Naive thymus-derived CD4-positive, alpha-beta T cell (primary cell): ENCODE measurements around the gene PLK1. TPM values are rescaled to one million over a fixed set of nuclear protein-coding genes. Genes with fewer than 3 reads are reported as not detected.

Source experiments
- ATAC-seq: fragments of 150-1000 bp; cut with Tn5 transposase; 2 replicates; pipeline ENCODE4 v1.10.0; 2021; ENCODE audit warnings: mild to moderate bottlenecking, moderate library complexity
- CTCF ChIA-PET: fragments of 350-600 bp; sonication (Branson Sonifier 250); formaldehyde crosslinking; loops from one replicate; lab custom pipeline; 2021; ENCODE audit warnings: antibody characterized with exemption; lab: Charles Lee
- POLR2A ChIA-PET: fragments of 350-600 bp; sonication (Branson Sonifier 250); formaldehyde crosslinking; loops from one replicate; lab custom pipeline; 2021; ENCODE audit warnings: antibody characterized with exemption, inconsistent platforms; lab: Charles Lee
- DNase-seq, 9 donors: peaks; one replicate each; pipeline versions ENCODE4 v3.0.0 to v3.0.0-alpha.2; 2020 to 2022; ENCODE audit warnings: mixed read lengths in 1 of 9
- H3K27ac ChIP-seq: one replicate; pipeline ENCODE4 v1.7.0; 2013; ENCODE audit warnings: mild to moderate bottlenecking, low read depth, low read length, moderate library complexity
- H3K27me3 ChIP-seq, 2 donors: one replicate each; pipeline ENCODE4 v1.7.0; 2013; ENCODE audit warnings: low read length in 2 of 2, mild to moderate bottlenecking in 2 of 2, moderate library complexity in 2 of 2; ENCODE audit not compliant: control insufficient read depth in 2 of 2, insufficient read depth in 2 of 2
- H3K36me3 ChIP-seq, 3 experiments: 1 replicate in 2 of 3; 2 replicates in 1 of 3; pipeline ENCODE4 v1.7.0; 2013; ENCODE audit warnings: low read length in 3 of 3, mild to moderate bottlenecking in 3 of 3, moderate library complexity in 1 of 3; ENCODE audit not compliant: insufficient read depth in 3 of 3, control insufficient read depth in 2 of 3
- H3K4me1 ChIP-seq, 2 donors: one replicate each; pipeline ENCODE4 v1.7.0; 2013; ENCODE audit warnings: low read length in 2 of 2, mild to moderate bottlenecking in 2 of 2, moderate library complexity in 1 of 2; ENCODE audit not compliant: control insufficient read depth in 2 of 2, insufficient read depth in 2 of 2
- H3K4me3 ChIP-seq: 2 replicates; pipeline ENCODE4 v1.7.0; 2013; ENCODE audit warnings: mild to moderate bottlenecking, low read length
- H3K9me3 ChIP-seq, 3 experiments: 1 replicate in 2 of 3; 2 replicates in 1 of 3; pipeline ENCODE4 v1.7.0; 2013; ENCODE audit warnings: low read length in 3 of 3; ENCODE audit not compliant: control insufficient read depth in 2 of 3
- H3K27ac Mint-ChIP-seq, 9 donors: one replicate each; pipeline ENCODE4 v1.8.0; 2020 to 2022; ENCODE audit warnings: mixed read lengths in 9 of 9, mild to moderate bottlenecking in 8 of 9, moderate library complexity in 5 of 9, inconsistent platforms in 2 of 9
- H3K27me3 Mint-ChIP-seq, 5 donors: one replicate each; pipeline ENCODE4 v1.8.0; 2021 to 2022; ENCODE audit warnings: mixed read lengths in 5 of 5, mild to moderate bottlenecking in 1 of 5
- H3K36me3 Mint-ChIP-seq, 5 donors: one replicate each; pipeline ENCODE4 v1.8.0; 2020 to 2022; ENCODE audit warnings: mixed read lengths in 5 of 5, mild to moderate bottlenecking in 3 of 5, inconsistent platforms in 1 of 5
- H3K4me1 Mint-ChIP-seq, 7 donors: one replicate each; pipeline ENCODE4 v1.8.0; 2020 to 2022; ENCODE audit warnings: mixed read lengths in 7 of 7, mild to moderate bottlenecking in 3 of 7, inconsistent platforms in 1 of 7
- H3K4me3 Mint-ChIP-seq, 10 donors: one replicate each; pipeline ENCODE4 v1.8.0; 2020 to 2022; ENCODE audit warnings: mild to moderate bottlenecking in 10 of 10, mixed read lengths in 10 of 10, moderate library complexity in 6 of 10, inconsistent platforms in 2 of 10
- H3K9me3 Mint-ChIP-seq, 11 donors: one replicate each; pipeline ENCODE4 v1.8.0; 2020 to 2022; ENCODE audit warnings: mixed read lengths in 11 of 11, mild to moderate bottlenecking in 4 of 11, inconsistent platforms in 1 of 11, moderate library complexity in 1 of 11
- intact Hi-C, 2 donors: fragments of 100-400 bp; cut with micrococcal nuclease; formaldehyde crosslinking; loops; one replicate each; pipeline ENCODE4 v1.15.1; 2023
- polyA plus RNA-seq, 2 donors: library from polyadenylated mRNA; unstranded; fragments of 300-500 nt; fragmentation: Illumina TruSeq; gene quantifications; one replicate each; pipeline ENCODE4 v1.2.3, GENCODE V29; 2021
- total RNA-seq, 6 experiments: library from RNA in 5 of 6; stranded (reverse) in 5 of 6; gene quantifications; 1 replicate in 5 of 6; 2 replicates in 1 of 6; pipeline ENCODE4 v1.2.3 and lab custom pipeline; 2021 to 2026

PLK1 gene
- total and polyA plus RNA-seq, 7 experiments from 2014 or later: 0.16 to 65.0 (median 3.0) TPM

- ChIA-PET CTCF (no interaction called here), POLR2A (no interaction called here)
- H3K27me3 ChIP-seq: no peaks in the 10 kb centered on the region
- H3K9me3 ChIP-seq: no peaks in the 10 kb centered on the region
- Mint-ChIP-seq H3K9me3 (no peaks in the 10 kb centered on the region), H3K36me3 (peaks cover under 1 to 25% (median 3%) of the 10 kb centered on the region in 5 donors), H3K4me1 (peaks cover 10 to 40% (median 23%) of the 10 kb centered on the region in 7 donors), H3K4me3 (peak overlapping the region in 9 of 10 donors; percentile 59 to 91 (median 84)), H3K27ac (peak overlapping the region in 3 of 9 donors; percentile 2 to 32 (median 23)), H3K27me3 (peaks cover 0 to 9% (median 0%) of the 10 kb centered on the region in 5 donors)
- peaks cover 0 to 17% (median 0%) of the 10 kb centered on the region in 3 experiments for H3K36me3 ChIP-seq
- no peak overlapping the region for H3K4me3 ChIP-seq
- no peak for ATAC-seq
- H3K4me1 ChIP-seq: peaks cover 9 to 10% of the 10 kb centered on the region in 2 donors
- DNase-seq: no peak
- intact Hi-C loops: loop anchor here in 1 of 2 donors (10.0 kb wide), 1 partner anchor 338 kb away; no protein-coding TSS in a partner anchor
- H3K27ac ChIP-seq: no peak overlapping the region
Observed at GRCh38 chr16:23676924-23677480, 1.7 kb upstream of the PLK1 start.

GRCh38 chr16:23679274-23679985 lies 741 bp downstream of the PLK1 start:
- peaks cover 0 to 9% (median 0%) of the 10 kb centered on the region in 5 donors for H3K27me3 Mint-ChIP-seq
- H3K27ac Mint-ChIP-seq: peak overlapping the region in 1 of 9 donors; percentile 73
- DNase-seq (peak in 1 of 9 donors; percentile 35), ATAC-seq (no peak)
- CTCF ChIA-PET: interaction anchor here (1.1 kb wide), 1 partner anchor 575 kb away, joined by 3 read pairs; no protein-coding TSS in a partner anchor
- Histone ChIP-seq H3K27me3 (no peaks in the 10 kb centered on the region), H3K4me1 (peaks cover 9 to 10% of the 10 kb centered on the region in 2 donors), H3K27ac (peak overlapping the region; percentile 39), H3K4me3 (peak overlapping the region; percentile 80), H3K36me3 (peaks cover 0 to 17% (median 0%) of the 10 kb centered on the region in 3 experiments), H3K9me3 (no peaks in the 10 kb centered on the region)
- peaks cover 10 to 47% (median 23%) of the 10 kb centered on the region in 7 donors for H3K4me1 Mint-ChIP-seq
- H3K4me3 Mint-ChIP-seq: peak overlapping the region; percentile 61 to 96 (median 84)
- H3K36me3 Mint-ChIP-seq: peaks cover 4 to 27% (median 4%) of the 10 kb centered on the region in 5 donors
- intact Hi-C loops: loop anchor here (2.0 to 10.0 kb wide), 3 partner anchors 39 to 335 kb away; partner anchors contain the start of genes DCTN5 (in 1 of the 2), NDUFAB1 (in 1 of the 2) and PALB2 (in 1 of the 2)
- POLR2A ChIA-PET: no interaction called here
- no peaks in the 10 kb centered on the region for H3K9me3 Mint-ChIP-seq

DNA sequence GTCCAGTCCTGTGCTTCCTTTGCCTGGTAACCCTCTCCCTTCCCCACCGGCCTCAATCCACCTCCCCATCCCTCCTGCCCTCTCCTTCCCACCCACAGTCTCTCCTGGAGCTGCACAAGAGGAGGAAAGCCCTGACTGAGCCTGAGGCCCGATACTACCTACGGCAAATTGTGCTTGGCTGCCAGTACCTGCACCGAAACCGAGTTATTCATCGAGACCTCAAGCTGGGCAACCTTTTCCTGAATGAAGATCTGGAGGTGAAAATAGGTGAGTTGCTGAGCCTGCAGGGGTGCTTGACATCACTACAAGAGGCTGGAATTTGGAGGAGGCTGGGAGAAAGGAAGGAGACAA lies 1.3 kb downstream of the PLK1 start:
- Mint-ChIP-seq H3K27me3 (peaks cover 0 to 9% (median 0%) of the 10 kb centered on the region in 5 donors), H3K36me3 (peaks cover 4 to 23% (median 4%) of the 10 kb centered on the region in 5 donors), H3K27ac (peak overlapping the region in 1 of 9 donors; percentile 73), H3K4me3 (peak overlapping the region in 7 of 10 donors; percentile 0 to 96 (median 84)), H3K9me3 (no peaks in the 10 kb centered on the region), H3K4me1 (peaks cover 10 to 47% (median 23%) of the 10 kb centered on the region in 7 donors)
- peaks cover 9 to 10% of the 10 kb centered on the region in 2 donors for H3K4me1 ChIP-seq
- ChIA-PET POLR2A (no interaction called here), CTCF (interaction anchor here (1.1 kb wide), 1 partner anchor 574 kb away, joined by 3 read pairs; no protein-coding TSS in a partner anchor)
- DNase-seq (no peak), ATAC-seq (no peak)
- H3K4me3 ChIP-seq: no peak overlapping the region
- H3K9me3 ChIP-seq: no peaks in the 10 kb centered on the region
- no peak overlapping the region for H3K27ac ChIP-seq
- H3K36me3 ChIP-seq: peaks cover 0 to 17% (median 0%) of the 10 kb centered on the region in 3 experiments
- intact Hi-C loops: loop anchor here (2.0 to 10.0 kb wide), 3 partner anchors 39 to 335 kb away; partner anchors contain the start of genes DCTN5 (in 1 of the 2), NDUFAB1 (in 1 of the 2) and PALB2 (in 1 of the 2)
- H3K27me3 ChIP-seq: no peaks in the 10 kb centered on the region

GRCh38 chr16:23682181-23682580 lies 3.5 kb downstream of the PLK1 start:
- H3K9me3 ChIP-seq: no peaks in the 10 kb centered on the region
- Mint-ChIP-seq H3K9me3 (no peaks in the 10 kb centered on the region), H3K4me3 (no peak overlapping the region), H3K27me3 (peaks cover 0 to 9% (median 0%) of the 10 kb centered on the region in 5 donors), H3K36me3 (peaks cover 4 to 27% (median 4%) of the 10 kb centered on the region in 5 donors), H3K27ac (no peak overlapping the region), H3K4me1 (peaks cover 10 to 43% (median 19%) of the 10 kb centered on the region in 7 donors)
- DNase-seq (no peak), ATAC-seq (no peak)
- H3K4me1 ChIP-seq: peaks cover 9 to 10% of the 10 kb centered on the region in 2 donors
- POLR2A ChIA-PET: no interaction called here
- CTCF ChIA-PET: no interaction called here
- H3K27me3 ChIP-seq: no peaks in the 10 kb centered on the region
- intact Hi-C loops: no loop called here
- H3K36me3 ChIP-seq: peaks cover 0 to 25% (median 0%) of the 10 kb centered on the region in 3 experiments
- no peak overlapping the region for H3K4me3 ChIP-seq
- no peak overlapping the region for H3K27ac ChIP-seq

DNA sequence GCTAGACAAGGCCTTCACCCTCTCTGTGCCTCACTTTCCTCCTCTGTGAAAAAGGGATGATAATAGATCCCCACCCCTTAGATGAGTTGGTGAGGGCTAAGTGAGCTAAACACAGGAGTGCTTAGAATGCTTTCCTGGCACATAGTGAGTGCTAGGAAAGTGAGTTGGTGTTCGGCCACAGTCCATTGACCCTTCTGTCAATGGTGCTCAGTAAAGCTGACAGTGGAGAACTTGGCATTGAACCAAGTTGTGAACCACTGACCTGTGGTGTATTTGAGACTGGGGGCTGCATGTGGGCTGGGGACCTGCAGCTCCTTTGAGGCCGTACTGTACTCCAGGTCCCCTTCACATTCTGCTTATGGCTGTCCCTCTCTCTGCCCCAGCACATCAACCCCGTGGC lies 4.8 kb downstream of the PLK1 start:
- ATAC-seq: no peak
- ChIA-PET POLR2A (no interaction called here), CTCF (no interaction called here)
- peaks cover 6 to 10% of the 10 kb centered on the region in 2 donors for H3K4me1 ChIP-seq
- Mint-ChIP-seq H3K27ac (peak overlapping the region in 1 of 9 donors; percentile 62), H3K4me1 (peaks cover 0 to 38% (median 11%) of the 10 kb centered on the region in 7 donors), H3K9me3 (no peaks in the 10 kb centered on the region), H3K27me3 (peaks cover 0 to 9% (median 0%) of the 10 kb centered on the region in 5 donors), H3K4me3 (no peak overlapping the region), H3K36me3 (peaks cover 8 to 39% (median 11%) of the 10 kb centered on the region in 5 donors)
- intact Hi-C loops: no loop called here
- no peaks in the 10 kb centered on the region for H3K27me3 ChIP-seq
- no peak overlapping the region for H3K27ac ChIP-seq
- peaks cover 0 to 37% (median 0%) of the 10 kb centered on the region in 3 experiments for H3K36me3 ChIP-seq
- DNase-seq: no peak
- no peaks in the 10 kb centered on the region for H3K9me3 ChIP-seq
- H3K4me3 ChIP-seq: no peak overlapping the region

- POLR2A ChIA-PET: no interaction called here
- H3K36me3 ChIP-seq: peaks cover 0 to 55% (median 0%) of the 10 kb centered on the region in 3 experiments
- Mint-ChIP-seq H3K27me3 (no peaks in the 10 kb centered on the region), H3K27ac (peak overlapping the region in 1 of 9 donors; percentile 19), H3K9me3 (no peaks in the 10 kb centered on the region), H3K4me3 (no peak overlapping the region), H3K4me1 (peaks cover 0 to 8% (median 0%) of the 10 kb centered on the region in 7 donors), H3K36me3 (peaks cover 10 to 45% (median 18%) of the 10 kb centered on the region in 5 donors)
- ATAC-seq (no peak), DNase-seq (no peak)
- intact Hi-C loops: no loop called here
- H3K27ac ChIP-seq: no peak overlapping the region
- no peaks in the 10 kb centered on the region for H3K27me3 ChIP-seq
- H3K9me3 ChIP-seq: no peaks in the 10 kb centered on the region
- CTCF ChIA-PET: no interaction called here
- H3K4me1 ChIP-seq: no peaks in the 10 kb centered on the region
- no peak overlapping the region for H3K4me3 ChIP-seq
Observed at GRCh38 chr16:23687034-23687808, 8.5 kb downstream of the PLK1 start.
